PFSK-1 (cell line): ENCODE results near the gene PAPSS2.
A peak's percentile ranks its signal among the peaks of the same experiment; 100 is the strongest.

Source experiments
- FOXP2 ChIP-seq: optimal IDR thresholded peaks from 2 replicates; pipeline ENCODE3; 2011; ENCODE audit warnings: borderline replicate concordance, control low read depth, inconsistent platforms; ENCODE audit not compliant: insufficient read depth; ENCODE audit errors: extremely low read length, extremely low read depth
- POLR2AphosphoS5 ChIP-seq: IDR thresholded peaks from 2 replicates; pipeline ENCODE4 v1.6.1; 2012; ENCODE audit warnings: low read depth, mild to moderate bottlenecking, control low read depth, low read length, moderate library complexity
- SIN3A ChIP-seq: IDR thresholded peaks from 2 replicates; pipeline ENCODE4 v1.6.1; 2012; ENCODE audit warnings: mild to moderate bottlenecking, low read length, moderate library complexity, borderline replicate concordance; ENCODE audit not compliant: insufficient read depth
- TAF1 ChIP-seq: IDR thresholded peaks from 2 replicates; pipeline ENCODE4 v1.6.1; 2012; ENCODE audit warnings: low read length, control low read depth, borderline replicate concordance; ENCODE audit not compliant: insufficient read depth
- TF ChIP-seq, protein P1 (sequence below), 2 experiments: IDR thresholded peaks; 2 replicates each; pipeline versions ENCODE4 v1.6.1 to v1.8.0; 2011 to 2012; ENCODE audit warnings: low read depth in 2 of 2, low read length in 2 of 2, control low read depth in 1 of 2, inconsistent platforms in 1 of 2, mild to moderate bottlenecking in 1 of 2, moderate library complexity in 1 of 2; ENCODE audit not compliant: insufficient read depth in 1 of 2

DNA sequence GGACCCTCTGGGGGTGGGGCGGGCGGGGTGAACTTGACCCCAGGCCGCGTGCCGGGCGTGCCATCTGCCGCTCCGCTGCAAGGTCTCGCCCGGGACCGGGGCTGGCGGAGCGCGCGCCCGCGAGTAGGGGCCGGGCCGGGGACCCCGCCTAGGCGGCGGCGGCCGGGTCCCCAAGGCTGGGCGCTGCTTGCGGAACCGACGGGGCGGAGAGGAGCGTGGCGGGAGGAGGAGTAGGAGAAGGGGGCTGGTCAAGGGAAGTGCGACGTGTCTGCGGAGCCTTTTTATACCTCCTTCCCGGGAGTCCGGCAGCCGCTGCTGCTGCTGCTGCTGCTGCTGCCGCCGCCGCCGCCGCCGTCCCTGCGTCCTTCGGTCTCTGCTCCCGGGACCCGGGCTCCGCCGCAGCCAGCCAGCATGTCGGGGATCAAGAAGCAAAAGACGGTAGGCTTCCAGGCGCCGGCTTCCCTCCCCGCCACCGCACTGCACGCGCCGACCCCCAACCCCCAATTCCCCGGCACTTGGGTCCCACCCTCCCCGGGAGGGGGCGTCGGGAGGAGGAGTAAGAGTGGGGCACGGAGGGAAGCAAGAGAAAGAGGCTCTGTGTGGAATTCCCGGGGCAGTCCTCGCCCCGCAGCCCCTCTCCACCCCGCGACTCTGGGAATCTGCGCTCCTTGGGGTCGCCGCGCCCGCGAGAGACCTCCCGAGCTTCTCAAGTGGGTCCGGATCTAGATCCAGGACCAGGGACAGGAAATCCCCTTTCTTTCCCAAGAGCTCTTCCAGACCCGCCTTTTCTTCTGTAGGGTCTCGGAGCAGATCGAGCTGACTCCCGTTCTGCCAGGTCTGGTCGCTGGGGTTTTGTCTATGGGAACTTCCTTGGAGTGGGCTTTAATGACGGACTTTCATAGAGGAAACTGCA lies at the start of gene PAPSS2:
- TF ChIP-seq, protein P1, sequence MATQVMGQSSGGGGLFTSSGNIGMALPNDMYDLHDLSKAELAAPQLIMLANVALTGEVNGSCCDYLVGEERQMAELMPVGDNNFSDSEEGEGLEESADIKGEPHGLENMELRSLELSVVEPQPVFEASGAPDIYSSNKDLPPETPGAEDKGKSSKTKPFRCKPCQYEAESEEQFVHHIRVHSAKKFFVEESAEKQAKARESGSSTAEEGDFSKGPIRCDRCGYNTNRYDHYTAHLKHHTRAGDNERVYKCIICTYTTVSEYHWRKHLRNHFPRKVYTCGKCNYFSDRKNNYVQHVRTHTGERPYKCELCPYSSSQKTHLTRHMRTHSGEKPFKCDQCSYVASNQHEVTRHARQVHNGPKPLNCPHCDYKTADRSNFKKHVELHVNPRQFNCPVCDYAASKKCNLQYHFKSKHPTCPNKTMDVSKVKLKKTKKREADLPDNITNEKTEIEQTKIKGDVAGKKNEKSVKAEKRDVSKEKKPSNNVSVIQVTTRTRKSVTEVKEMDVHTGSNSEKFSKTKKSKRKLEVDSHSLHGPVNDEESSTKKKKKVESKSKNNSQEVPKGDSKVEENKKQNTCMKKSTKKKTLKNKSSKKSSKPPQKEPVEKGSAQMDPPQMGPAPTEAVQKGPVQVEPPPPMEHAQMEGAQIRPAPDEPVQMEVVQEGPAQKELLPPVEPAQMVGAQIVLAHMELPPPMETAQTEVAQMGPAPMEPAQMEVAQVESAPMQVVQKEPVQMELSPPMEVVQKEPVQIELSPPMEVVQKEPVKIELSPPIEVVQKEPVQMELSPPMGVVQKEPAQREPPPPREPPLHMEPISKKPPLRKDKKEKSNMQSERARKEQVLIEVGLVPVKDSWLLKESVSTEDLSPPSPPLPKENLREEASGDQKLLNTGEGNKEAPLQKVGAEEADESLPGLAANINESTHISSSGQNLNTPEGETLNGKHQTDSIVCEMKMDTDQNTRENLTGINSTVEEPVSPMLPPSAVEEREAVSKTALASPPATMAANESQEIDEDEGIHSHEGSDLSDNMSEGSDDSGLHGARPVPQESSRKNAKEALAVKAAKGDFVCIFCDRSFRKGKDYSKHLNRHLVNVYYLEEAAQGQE (IDR thresholded peaks at IDR 0.05; ENCODE audit: insufficient read depth in 1 of 2, low read depth in 2 of 2, low read length in 2 of 2), result no peak
- TF ChIP-seq POLR2AphosphoS5, result peak; percentile 78; the same call in 1 of the 2 replicates
- peak; percentile 66; the same call in 1 of the 2 replicates for TF ChIP-seq TAF1
- TF ChIP-seq SIN3A, result no peak; the same call in 1 of the 2 replicates
- TF ChIP-seq FOXP2, result no peak
